ENCODE measurements around the gene RASA3.
A peak's percentile ranks its signal among the peaks of the same experiment; 100 is the strongest.

RASA3 gene

GRCh38 chr13:114065926-114066774, 66.3 kb downstream of the RASA3 start:
- no peak for DNase-seq (ENCODE audit: low read depth)

GRCh38 chr13:114065141-114065925, 67.1 kb downstream of the RASA3 start:
- peak; percentile 99 for DNase-seq (ENCODE audit: low read depth)

DNA sequence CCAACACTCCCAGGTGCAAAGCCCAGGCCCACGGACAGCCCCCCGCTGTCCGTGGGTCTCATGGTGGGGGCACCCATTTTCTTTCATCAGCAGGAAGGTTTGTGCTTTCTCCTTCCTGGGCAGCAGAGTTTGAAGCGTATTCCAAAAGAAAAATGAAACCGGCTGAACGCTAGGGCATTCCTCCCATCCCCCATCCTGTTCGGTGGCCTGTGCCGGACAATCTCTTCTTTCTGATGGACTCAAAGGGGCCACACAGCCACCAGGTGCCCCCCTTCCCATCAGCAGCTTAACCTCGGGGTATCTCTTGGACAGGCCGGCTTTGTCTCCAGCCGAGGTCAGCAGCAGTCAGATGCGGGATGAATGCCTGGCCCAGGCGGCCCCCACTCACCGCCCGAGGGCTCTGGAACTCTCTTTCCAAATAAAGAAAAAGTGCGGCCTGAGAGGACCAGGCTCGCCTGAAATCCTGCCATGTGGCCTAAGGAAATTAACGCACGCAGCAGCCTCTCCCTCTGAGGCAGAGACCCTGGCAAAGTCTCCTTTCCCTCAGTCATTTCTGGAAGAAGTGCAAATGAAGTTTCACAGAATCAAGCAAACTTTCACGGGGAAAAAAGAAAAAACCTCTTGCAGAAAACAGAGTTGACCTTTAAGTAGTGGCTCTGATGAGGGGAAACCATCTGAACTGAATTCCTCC, 67.8 kb downstream of the RASA3 start:
- no peak for DNase-seq (ENCODE audit: low read depth)

DNA sequence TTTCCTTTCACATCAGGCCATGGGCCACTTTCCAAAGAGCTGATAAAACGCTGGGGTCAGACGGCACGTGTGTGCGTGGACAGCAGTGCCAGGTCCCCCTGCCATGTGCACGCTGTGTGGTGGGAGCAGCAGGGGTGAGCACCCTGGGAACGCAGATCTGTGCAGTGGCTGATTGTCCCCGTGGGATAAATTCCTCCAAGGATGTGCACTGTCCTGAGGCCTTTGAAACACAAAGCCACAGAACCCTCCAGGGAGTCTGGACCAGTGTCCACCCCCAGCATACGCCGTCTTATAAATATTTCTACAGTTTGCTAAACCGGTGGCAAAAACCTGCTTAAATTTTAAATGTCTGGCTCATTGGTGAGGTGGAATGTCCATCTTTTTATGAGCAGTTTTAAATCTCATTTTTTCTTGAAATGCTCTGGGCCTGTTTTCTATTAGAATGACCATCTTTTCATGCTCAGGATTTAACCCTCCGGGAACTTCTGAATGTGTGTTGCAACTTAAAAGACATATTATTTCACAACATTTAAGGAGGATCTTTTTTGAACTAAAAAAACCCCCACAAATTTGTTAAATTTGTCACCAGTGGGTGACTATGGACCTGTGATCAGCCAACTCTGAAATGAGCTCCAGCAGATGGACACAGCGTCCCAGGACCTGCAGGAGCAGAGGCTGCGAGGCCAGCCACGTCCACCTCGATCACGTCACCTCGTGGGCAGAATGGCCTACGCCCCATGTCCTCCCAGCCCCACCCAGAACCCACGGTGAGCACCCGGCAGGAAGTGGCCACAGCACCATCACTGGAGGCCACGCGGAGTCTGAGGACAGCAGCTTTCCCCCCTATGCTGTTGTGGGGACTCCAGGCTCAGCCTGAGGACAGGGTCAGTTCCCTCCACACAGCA, 68.6 kb downstream of the RASA3 start:
- peak; percentile 40 for DNase-seq (ENCODE audit: low read depth)

- no peak for DNase-seq (ENCODE audit: low read depth)
These were observed 69.7 kb downstream of the RASA3 start for GRCh38 chr13:114062754-114063153.

DNA sequence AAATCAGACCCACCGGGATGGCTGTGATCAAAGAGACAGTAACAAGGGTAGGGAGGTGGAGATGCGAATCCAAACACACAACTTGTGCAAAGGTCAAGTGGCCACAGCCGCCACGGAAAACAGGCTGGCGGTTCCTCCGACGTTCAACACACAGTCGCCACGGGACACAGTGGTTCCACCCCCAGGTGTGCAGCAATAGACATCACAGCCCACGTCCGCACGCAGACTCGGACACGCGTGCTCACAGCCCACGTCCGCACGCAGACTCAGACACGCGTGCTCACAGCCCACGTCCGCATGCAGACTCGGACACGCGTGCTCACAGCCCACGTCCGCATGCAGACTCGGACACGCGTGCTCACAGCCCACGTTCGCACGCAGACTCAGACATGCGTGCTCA, 70.1 kb downstream of the RASA3 start:
- no peak for DNase-seq (ENCODE audit: low read depth)

- no peak for DNase-seq (ENCODE audit: low read depth)
These were observed 70.7 kb downstream of the RASA3 start for GRCh38 chr13:114061744-114062143.

GRCh38 chr13:114061047-114061446, 71.4 kb downstream of the RASA3 start:
- no peak for DNase-seq (ENCODE audit: low read depth)

DNA sequence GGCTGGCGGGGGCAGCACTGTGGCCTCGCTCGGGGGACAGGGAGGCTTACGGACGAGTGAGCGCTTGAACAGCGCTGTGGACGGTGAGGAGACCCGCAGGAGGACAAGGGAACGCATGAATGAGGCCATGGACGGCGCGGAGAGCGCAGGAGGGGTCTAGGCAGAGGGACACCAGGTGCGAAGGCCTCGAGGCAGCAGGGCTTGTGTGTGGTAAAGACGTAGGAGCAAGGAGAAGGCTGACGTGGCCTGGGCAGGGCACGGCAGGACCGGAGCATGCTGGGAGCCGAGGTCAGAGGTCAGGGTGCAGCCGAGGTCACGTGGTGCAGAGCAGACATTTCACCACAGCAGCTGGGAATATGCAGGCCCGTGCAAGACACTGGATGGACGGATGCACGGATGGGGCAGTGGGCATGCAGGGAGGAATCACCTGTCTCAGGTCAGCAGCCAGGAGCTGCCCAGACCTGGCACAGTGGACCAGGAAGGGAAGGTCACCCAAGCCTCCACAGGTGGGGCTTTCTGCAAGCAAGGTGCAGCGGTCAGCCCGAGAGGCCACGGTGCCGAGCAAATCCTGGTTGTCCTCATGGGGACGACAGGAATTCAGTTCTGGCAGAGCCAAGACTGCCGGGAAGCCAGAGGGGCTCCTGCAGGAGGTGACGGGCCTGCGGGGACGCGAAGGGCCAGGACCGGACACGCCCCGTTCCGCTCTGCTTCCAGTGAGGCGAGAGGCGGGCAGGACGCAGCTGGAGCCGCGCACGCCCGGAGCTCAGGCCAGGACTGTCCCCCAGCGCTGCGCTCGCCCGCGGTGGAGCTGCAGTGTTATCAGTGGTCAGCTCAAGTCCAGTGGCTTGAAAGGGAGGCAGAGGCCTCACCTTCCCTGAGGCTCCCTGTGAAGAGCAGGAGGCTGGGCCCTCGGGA, 72.2 kb downstream of the RASA3 start:
- DNase-seq (ENCODE audit: low read depth): no peak

- DNase-seq (ENCODE audit: low read depth): no peak
These were observed 73.0 kb downstream of the RASA3 start for GRCh38 chr13:114059428-114059827.

DNA sequence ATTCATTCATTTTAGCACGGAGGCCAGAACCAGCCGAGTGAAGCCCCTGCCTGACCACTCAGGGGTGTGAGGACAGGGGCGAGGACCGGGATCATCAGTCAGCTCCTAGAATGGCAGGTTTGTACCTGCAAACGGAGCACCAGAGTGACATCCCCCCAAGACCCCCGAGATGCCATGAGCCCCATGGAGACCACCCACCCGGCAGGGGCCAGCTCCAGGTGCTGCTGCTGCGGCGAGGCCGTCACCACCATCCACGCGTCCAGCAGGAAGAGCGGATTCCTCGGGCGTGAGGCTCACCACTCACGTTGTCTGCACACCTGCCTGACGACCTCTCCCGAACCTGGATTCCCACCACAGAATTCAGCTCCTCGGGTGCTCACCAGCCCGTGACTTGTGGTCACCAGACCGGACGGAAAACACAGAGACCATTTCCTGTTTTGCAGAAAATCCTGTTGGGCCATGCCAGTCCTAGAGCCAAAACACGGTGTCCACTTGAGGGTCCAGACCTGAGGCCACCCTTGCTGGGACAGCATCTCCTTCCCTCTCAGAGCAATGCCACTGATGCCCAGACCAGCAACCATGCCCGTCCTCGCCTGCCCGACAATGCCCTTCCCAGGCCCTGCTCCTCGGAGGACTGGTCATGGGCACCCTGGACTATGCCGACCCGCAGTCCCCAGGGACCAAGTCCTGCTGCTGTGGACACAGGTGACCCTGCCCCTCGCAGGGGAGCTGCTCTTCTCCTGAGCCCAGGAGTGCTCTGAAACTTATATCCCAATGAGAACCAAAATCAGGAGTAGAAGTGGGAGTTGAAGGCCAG, 74.2 kb downstream of the RASA3 start:
- DNase-seq (ENCODE audit: low read depth): no peak

DNA sequence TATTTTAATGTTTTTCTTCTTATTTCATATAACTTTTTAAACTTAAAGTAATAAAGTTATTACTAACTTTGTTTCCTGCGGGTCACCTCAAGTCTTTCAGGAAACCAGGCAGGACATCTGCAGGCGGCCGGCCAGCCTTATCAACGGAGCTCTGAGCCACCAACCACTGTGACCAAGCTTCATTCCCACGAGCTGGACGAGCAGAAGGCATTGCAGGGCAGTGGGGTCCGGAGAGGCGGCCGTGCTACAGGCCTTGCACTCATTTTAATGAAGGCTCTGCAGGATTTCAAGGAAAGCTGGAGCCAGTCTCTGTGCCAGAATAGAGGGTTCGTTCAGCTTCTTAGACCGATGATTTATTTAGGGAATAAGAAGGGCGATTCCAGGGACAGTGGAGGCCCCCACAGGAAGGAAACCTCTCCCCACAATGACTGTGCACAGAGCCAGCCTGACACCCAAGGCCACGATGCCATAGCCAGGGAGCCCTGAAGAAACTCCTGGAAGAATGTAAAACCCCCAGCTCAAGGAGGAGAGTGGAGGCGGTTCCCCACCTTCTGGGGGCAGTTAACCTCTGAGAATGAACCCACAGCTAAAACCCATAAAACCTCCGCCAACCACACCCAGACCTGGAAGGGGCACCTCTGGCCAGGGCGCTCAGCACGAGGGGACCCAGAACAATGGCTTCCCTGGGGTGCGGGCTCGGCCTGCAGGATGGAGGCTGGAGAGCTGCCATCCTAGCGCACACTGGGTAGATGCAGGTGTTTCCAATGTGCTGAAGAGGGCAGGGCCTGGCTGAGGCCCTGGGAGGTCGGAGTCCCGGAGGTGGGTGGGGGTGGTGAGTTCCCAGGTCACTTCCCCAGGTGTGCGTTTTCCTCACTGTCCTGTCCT, 75.0 kb downstream of the RASA3 start:
- DNase-seq (ENCODE audit: low read depth): no peak

DNA sequence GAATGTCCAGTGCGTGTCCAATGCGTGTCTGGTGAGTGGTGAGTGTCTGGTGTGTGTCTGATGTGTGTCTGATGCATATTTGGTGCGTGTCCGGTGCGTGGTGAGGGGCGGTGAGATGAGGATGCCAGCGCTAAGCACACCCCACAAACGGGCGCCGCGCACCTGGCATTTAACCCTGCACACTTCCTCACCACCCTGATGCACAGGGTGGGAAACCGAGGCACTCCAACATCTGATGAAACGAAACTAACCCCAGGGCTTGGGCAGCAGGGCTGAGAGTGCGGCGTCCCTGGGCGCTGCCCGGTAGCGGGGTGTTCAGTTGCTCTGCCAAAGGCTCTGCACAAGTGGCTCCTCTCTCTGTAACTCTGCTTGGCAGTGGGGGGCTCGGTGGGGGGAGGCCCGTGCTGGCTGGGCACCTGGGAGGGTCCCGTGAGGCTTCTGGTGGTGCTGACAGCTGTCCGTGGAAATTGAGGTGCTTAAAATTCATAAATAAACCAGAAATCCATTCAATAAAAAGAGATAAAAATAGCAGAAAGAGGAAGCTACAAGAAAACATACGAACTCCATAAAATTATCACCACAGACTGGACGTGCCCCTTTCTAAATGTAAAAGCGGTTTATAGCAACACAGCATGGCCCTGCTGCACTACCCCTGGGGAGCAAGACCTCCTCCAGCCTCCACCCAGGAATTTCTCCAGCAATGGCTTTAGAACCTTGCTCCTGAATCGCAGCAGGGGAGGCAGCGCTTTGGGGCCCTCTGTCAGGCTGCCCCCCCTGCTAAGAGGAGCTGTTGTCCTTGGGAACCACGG, 76.0 kb downstream of the RASA3 start:
- no peak for DNase-seq (ENCODE audit: low read depth)

- DNase-seq (ENCODE audit: low read depth): no peak
These were observed 76.7 kb downstream of the RASA3 start for GRCh38 chr13:114055766-114056165.

DNA sequence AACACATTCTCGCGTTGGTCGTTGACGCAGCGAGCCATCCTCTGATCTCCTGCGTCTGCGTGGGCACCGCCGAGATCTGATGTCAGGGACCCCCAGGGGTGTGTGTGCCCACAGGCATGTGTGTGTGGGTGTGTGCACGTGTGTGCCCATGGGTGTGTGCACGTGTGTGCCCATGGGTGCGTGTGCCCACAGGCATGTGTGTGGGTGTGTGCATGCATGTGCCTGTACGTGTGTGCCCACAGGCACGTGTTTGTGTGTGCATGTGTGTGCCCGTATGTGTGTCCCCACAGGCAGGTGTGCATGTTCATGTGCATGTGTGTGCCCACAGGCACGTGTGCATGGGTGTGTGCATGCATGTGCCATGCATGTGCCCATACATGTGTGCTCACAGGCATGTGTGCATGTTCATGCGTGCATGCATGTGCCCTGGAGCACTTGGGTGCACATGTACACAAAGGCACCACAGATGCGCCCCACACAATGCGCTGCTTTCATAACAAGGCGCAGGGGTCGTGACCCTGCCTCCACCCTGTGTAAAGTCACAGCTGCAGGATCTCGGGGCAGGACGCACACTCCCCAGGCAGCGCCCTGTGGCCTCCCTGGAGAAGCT, 77.5 kb downstream of the RASA3 start:
- no peak for DNase-seq (ENCODE audit: low read depth)

DNA sequence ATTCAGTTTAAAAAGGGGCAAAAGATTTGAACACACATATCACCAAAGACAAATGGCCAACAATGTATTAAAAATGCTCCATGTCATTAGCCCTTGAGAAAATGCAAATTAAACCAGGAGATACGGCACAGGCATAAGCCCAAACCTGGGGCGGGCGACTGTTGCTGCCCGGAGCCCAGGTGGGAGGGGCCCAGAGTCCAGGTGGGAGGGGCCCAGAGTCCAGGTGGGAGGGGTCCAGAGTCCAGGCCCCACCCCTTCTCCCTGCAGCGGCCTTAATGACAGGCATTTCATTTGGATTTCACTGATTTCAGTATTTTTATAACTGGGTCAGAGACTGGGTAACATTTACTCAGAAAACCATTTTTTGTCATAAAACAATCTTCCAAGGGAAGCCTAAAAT, 78.2 kb downstream of the RASA3 start:
- no peak for DNase-seq (ENCODE audit: low read depth)

- no peak for DNase-seq (ENCODE audit: low read depth)
These were observed 79.4 kb downstream of the RASA3 start for GRCh38 chr13:114053026-114053425.

All from stromal cell of bone marrow (primary cell).